ENCODE measurements around the gene SERPINI1.

GRCh38 chr3:167839460-167840134 lies 104.1 kb downstream of the SERPINI1 start:
- TF ChIP-seq POLR2A (IDR thresholded peaks at IDR 0.05): no peak
- no peak for TF ChIP-seq CTCF (IDR thresholded peaks at IDR 0.05)
